Esophagus squamous epithelium (tissue), 4 donors: ENCODE data around the gene ARHGAP26.

Experiments
- POLR2A ChIP-seq, 4 donors: fragments of 450-650 bp; IDR thresholded peaks; one replicate each; pipeline ENCODE4 v1.6.1; 2017; ENCODE audit warnings: antibody characterized with exemption in 4 of 4, mild to moderate bottlenecking in 4 of 4, moderate library complexity in 3 of 4
- TF ChIP-seq, protein P1 (sequence below), 6 experiments: fragments of 450-650 bp in 4 of 6; fragments of 200-600 bp in 2 of 6; sonication (generic) in 2 of 6; IDR thresholded peaks; one replicate each; pipeline ENCODE4 v1.5.1; 2016 to 2019; ENCODE audit warnings: antibody characterized with exemption in 6 of 6, mild to moderate bottlenecking in 4 of 6, moderate library complexity in 4 of 6

DNA sequence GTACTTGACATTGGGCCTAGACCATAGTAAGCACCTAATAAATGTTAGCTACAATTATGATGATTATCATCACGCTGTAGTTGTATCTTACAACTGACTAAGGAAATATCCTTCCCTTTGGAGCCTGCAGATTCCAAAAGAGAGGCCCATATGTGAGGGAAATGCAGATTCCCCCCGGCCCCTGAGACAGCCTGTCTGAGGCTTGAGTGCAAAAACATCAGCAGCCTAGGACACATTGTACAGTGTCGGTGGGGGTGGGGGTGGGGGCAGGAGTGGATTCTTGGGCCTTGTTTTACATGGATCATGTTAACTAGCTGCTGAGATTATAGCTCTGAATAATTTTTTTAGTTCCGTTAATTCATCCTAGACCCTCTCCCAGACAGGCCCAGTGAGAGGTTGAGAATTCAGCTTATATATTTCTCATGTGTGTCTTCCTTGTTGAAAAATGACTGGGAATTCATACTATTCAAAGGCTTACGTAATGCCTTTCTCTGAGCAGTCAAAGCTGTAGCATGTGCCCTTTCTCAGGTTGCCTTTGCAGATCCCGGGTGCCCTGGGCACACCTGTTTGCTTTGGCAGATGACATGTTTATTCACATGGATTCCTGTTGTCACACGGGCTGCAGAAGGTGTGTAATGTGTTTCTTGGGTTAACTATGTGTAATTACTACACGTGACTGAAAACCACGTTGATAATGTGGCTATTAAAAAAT, 370.5 kb downstream of the ARHGAP26 start:
- TF ChIP-seq, protein P1, sequence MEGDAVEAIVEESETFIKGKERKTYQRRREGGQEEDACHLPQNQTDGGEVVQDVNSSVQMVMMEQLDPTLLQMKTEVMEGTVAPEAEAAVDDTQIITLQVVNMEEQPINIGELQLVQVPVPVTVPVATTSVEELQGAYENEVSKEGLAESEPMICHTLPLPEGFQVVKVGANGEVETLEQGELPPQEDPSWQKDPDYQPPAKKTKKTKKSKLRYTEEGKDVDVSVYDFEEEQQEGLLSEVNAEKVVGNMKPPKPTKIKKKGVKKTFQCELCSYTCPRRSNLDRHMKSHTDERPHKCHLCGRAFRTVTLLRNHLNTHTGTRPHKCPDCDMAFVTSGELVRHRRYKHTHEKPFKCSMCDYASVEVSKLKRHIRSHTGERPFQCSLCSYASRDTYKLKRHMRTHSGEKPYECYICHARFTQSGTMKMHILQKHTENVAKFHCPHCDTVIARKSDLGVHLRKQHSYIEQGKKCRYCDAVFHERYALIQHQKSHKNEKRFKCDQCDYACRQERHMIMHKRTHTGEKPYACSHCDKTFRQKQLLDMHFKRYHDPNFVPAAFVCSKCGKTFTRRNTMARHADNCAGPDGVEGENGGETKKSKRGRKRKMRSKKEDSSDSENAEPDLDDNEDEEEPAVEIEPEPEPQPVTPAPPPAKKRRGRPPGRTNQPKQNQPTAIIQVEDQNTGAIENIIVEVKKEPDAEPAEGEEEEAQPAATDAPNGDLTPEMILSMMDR (IDR thresholded peaks at IDR 0.05), result no peak
- TF ChIP-seq POLR2A (IDR thresholded peaks at IDR 0.05), result no peak
